ENCODE results near the gene TEKT2. TPM values are rescaled to one million over a fixed set of nuclear protein-coding genes. Genes with fewer than 3 reads are reported as not detected.

TEKT2 gene
- total and polyA plus RNA-seq, 2 donors (not counting 3 experiments of a cell fraction or from before 2014, with no cell fraction given), result 0.38 to 0.61 TPM

- H3K79me2 ChIP-seq (ENCODE audit: control insufficient read depth, insufficient read depth, low read length), result no peaks in the 10 kb centered on the region
- dilution Hi-C loops (cut with MboI; ENCODE audit: extremely low pct_ligation_motif_present, low sequenced_read_pairs), result no loop called here
- no peaks in the 10 kb centered on the region for H3K9me3 ChIP-seq (replicated peaks; ENCODE audit: control insufficient read depth, insufficient read depth, low read length)
- intact Hi-C loops (cut with micrococcal nuclease), result no loop called here
- H2AFZ ChIP-seq (ENCODE audit: low read depth, low read length), result no peak overlapping the region
- no peaks in the 10 kb centered on the region for H3K9me1 ChIP-seq (replicated peaks; ENCODE audit: control insufficient read depth, extremely low read depth, insufficient read depth, low read length)
- peaks cover 2% of the 10 kb centered on the region in 2 experiments for H3K36me3 ChIP-seq (ENCODE audit: control insufficient read depth in 2 of 2, extremely low read depth in 1 of 2, insufficient read depth in 2 of 2, low read length in 2 of 2)
- TF ChIP-seq POLR2AphosphoS5 (IDR thresholded peaks at IDR 0.05; ENCODE audit: insufficient read depth, low read depth, low read length) (no peak), CTCF (IDR thresholded peaks at IDR 0.05; ENCODE audit: extremely low read depth in 1 of 2, insufficient read depth in 1 of 2, low read depth in 1 of 2, low read length in 2 of 2) (no peak), MYC (IDR thresholded peaks at IDR 0.05; ENCODE audit: low read depth, low read length) (no peak), FOS (IDR thresholded peaks at IDR 0.05; ENCODE audit: borderline replicate concordance, insufficient read depth, low read length) (no peak), JUN (IDR thresholded peaks at IDR 0.05; ENCODE audit: borderline replicate concordance, insufficient read depth, insufficient read length, low read depth) (no peak), EZH2 (IDR thresholded peaks at IDR 0.05; ENCODE audit: borderline replicate concordance, low read depth, low read length, severe bottlenecking) (no peak), POLR2A (IDR thresholded peaks at IDR 0.05; ENCODE audit: low read depth, low read length) (no peak)
- TF ChIP-seq, protein P1, sequence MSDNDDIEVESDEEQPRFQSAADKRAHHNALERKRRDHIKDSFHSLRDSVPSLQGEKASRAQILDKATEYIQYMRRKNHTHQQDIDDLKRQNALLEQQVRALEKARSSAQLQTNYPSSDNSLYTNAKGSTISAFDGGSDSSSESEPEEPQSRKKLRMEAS (IDR thresholded peaks at IDR 0.05; ENCODE audit: insufficient read depth, insufficient read length), result no peak
- no peak for DNase-seq (ENCODE audit: low read depth, low spot score)
- H3K4me2 ChIP-seq (ENCODE audit: insufficient read depth, low read length), result no peak overlapping the region
- FAIRE-seq, result no peak
- no TSS peak for BruUV-seq (replicated peaks)
- H3K27ac ChIP-seq (ENCODE audit: insufficient read depth, low read depth, low read length), result no peak overlapping the region
- POLR2A ChIA-PET, result no interaction called here
- no peaks in the 10 kb centered on the region for H4K20me1 ChIP-seq (replicated peaks; ENCODE audit: control insufficient read depth, extremely low read depth, insufficient read depth, low read length)
- H3K27me3 ChIP-seq (ENCODE audit: control insufficient read depth in 2 of 2, insufficient read depth in 2 of 2, low read length in 2 of 2), result no peaks in the 10 kb centered on the region
- CTCF ChIA-PET, result interaction anchor here (0.8 kb wide), 1 partner anchor 126 kb away, joined by 3 read pairs; no protein-coding TSS in a partner anchor
- no peaks in the 10 kb centered on the region for H3K4me1 ChIP-seq (ENCODE audit: control insufficient read depth, extremely low read depth, insufficient read depth, low read length)
- H3K9ac ChIP-seq (replicated peaks; ENCODE audit: extremely low read depth, insufficient read depth, low read length), result no peak overlapping the region
- no peak overlapping the region for H3K4me3 ChIP-seq (replicated peaks in 1 of 3; ENCODE audit: insufficient read depth in 1 of 3, low read depth in 1 of 3, low read length in 3 of 3)
Measured at GRCh38 chr1:36053978-36054377, 29.9 kb upstream of the TEKT2 start.
